ENCODE results near the gene VTI1B. TPM values are rescaled to one million over a fixed set of nuclear protein-coding genes. Genes with fewer than 3 reads are reported as not detected.

Gene VTI1B
- total RNA-seq, 4 donors from 2014 or later, result 78.5 to 104 (median 83.3) TPM

DNA sequence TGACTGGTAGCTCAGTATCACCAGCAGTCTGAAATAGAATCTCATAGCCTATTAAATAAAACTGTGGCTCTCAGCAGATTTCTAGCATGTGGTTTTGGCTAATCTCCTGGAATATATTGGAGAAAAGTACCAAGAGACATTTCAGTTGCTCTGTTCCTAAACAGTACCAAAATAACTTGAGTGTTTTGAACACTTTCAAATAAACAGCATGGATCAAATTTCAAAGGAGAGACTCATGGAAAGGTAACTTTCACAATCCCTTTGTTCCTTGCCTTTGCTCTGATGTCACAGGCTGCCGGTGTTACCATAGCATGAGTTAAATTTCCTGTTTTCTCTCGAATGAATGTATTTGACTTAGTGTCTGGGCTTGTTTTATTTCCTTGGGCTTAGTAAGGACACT is 51.3 kb downstream of the VTI1B start:
- Histone ChIP-seq H3K4me3 (no peak overlapping the region), H3K9me3 (no peaks in the 10 kb centered on the region), H3K27ac (replicated peaks in 1 of 4) (peak overlapping the region; percentile 72 to 88 (median 78)), H3K4me1 (peaks cover 22 to 47% (median 38%) of the 10 kb centered on the region in 4 donors), H3K27me3 (no peaks in the 10 kb centered on the region), H3K36me3 (no peaks in the 10 kb centered on the region)
- DNase-seq (ENCODE audit: extremely low spot score), result no peak
- no peak for TF ChIP-seq POLR2A (IDR thresholded peaks at IDR 0.05; ENCODE audit: low read depth)
- no peak for TF ChIP-seq POLR2AphosphoS5 (IDR thresholded peaks at IDR 0.05)
- TF ChIP-seq CTCF (IDR thresholded peaks at IDR 0.05), result no peak
- TF ChIP-seq EP300 (IDR thresholded peaks at IDR 0.05), result no peak
- intact Hi-C loops (cut with DNase I), result no loop called here
- 31% methylated on average over 2 of the region's 2 CpGs for WGBS

DNA sequence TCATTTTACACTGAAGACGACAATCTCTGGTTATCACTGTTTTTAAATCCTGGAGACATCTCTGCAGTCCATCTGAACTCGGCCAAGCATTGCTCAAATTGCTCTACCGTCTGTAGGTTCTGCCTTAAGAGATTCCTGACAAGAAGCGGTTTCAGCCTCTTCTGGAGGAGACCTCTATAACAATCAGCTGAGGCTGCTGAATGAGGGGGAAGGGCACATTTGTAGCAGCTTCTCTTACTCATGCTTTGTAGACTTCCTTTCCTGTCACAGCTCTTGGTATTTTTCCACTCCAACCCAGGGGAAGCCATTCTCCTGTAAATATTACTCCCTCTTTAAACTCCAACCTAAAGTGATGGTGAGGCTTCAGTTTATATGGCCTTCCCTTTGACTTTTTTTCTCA is 51.8 kb downstream of the VTI1B start:
- Histone ChIP-seq H3K27me3 (no peaks in the 10 kb centered on the region), H3K9me3 (no peaks in the 10 kb centered on the region), H3K27ac (replicated peaks in 1 of 4) (peak overlapping the region; percentile 72 to 88 (median 78)), H3K4me3 (no peak overlapping the region), H3K36me3 (no peaks in the 10 kb centered on the region), H3K4me1 (peaks cover 22 to 47% (median 38%) of the 10 kb centered on the region in 4 donors)
- DNase-seq (ENCODE audit: extremely low spot score), result no peak
- 28% methylated on average over 4 of the region's 4 CpGs for WGBS
- TF ChIP-seq CTCF (IDR thresholded peaks at IDR 0.05), result no peak
- TF ChIP-seq POLR2AphosphoS5 (IDR thresholded peaks at IDR 0.05), result peak; percentile 23 to 69
- intact Hi-C loops (cut with DNase I), result no loop called here

DNA sequence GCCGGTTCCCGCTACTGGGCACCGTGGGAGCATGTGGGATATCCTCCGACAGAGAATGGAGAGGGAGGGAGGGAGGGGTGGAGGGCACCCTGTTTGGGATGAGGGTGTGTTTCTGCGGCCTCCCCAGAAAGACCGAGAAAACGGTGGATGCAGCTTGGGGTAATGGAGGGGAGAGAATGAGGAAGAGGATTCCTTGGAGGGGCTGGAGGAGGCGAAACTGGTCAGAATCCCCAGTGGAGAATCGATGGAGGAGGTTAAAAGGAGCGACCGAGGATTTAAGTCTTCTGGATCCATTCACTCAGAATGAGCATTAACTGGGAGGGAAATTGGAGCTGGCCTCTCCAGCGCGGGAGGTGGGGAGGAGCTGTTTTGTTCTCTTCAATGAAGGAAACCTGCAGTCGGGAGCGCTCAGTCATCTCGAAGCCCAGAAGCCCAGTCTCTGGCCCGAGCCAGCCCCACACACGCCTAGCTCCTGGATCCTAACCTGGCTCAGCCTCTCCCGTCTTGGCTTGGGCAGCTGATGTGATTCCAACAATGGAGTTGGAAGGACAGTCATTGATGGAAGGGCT is 54.1 kb downstream of the VTI1B start:
- no peaks in the 10 kb centered on the region for H3K9me3 ChIP-seq
- peak overlapping the region; percentile 71 to 88 (median 84) for H3K27ac ChIP-seq (replicated peaks in 1 of 4)
- intact Hi-C loops (cut with DNase I), result no loop called here
- TF ChIP-seq CTCF (IDR thresholded peaks at IDR 0.05) (no peak), POLR2A (IDR thresholded peaks at IDR 0.05; ENCODE audit: low read depth) (no peak), EP300 (IDR thresholded peaks at IDR 0.05) (no peak), POLR2AphosphoS5 (IDR thresholded peaks at IDR 0.05) (no peak)
- peak overlapping the region; percentile 67 to 73 (median 68) for H3K4me3 ChIP-seq
- peaks cover 22 to 47% (median 38%) of the 10 kb centered on the region in 4 donors for H3K4me1 ChIP-seq
- no peaks in the 10 kb centered on the region for H3K27me3 ChIP-seq
- 4% methylated on average over 19 of the region's 19 CpGs for WGBS
- no peak for DNase-seq (ENCODE audit: extremely low spot score)
- H3K36me3 ChIP-seq, result no peaks in the 10 kb centered on the region

DNA sequence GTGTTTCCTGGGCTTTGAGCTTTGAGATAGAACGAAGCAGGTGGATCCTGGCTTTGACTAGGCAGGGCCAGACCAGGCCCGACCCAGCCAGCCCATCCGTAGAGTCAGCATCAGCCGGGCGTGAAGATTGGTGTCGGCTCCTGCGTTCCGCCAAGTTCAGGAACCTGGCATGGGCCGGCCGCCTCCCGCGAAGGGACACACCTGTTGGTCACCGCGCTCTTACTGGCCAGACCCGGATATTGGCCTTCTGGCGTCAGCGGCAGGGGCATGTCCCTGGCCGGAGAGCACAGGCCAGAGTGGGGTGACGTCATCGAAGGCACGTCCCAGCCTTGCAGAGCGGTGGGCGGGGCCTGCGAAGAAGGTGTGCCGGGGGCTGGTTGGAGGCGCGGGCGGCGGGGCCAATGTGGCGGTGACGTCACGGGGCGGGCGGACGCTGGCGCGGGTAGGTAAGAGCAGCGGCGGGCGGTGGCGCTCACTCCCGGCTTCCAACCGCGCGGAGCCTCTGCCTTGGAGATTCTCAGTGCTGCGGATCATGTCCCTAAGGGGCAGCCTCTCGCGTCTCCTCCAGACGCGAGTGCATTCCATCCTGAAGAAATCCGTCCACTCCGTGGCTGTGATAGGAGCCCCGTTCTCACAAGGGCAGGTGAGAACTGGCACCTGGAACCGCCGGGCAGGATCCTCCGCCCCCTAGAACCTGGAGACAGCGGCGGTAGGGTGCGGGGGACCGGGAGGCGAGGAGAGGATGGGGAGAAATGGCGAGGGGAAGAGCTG is 54.8 kb downstream of the VTI1B start, which contains the start of gene ARG2:
Gene ARG2 (plus strand): TSS at position 475 of the 771 bp plus-strand sequence. CDS start 58 bp downstream, at position 533.
- peaks cover 22 to 47% (median 38%) of the 10 kb centered on the region in 4 donors for H3K4me1 ChIP-seq
- no peaks in the 10 kb centered on the region for H3K9me3 ChIP-seq
- H3K27me3 ChIP-seq, result no peaks in the 10 kb centered on the region
- no peaks in the 10 kb centered on the region for H3K36me3 ChIP-seq
- H3K4me3 ChIP-seq, result peak within 1 kb of the TSS; percentile 67 to 73 (median 68)
- intact Hi-C loops (cut with DNase I), result loop anchor here (2.0 to 5.0 kb wide), 2 partner anchors 47 to 78 kb away; partner anchors contain the start of gene RDH11
- WGBS, result 0% methylated on average over 23 of the region's 62 CpGs
- peak within 1 kb of the TSS; percentile 71 to 88 (median 84) for H3K27ac ChIP-seq (replicated peaks in 1 of 4)
- DNase-seq (ENCODE audit: extremely low spot score), result peak; percentile 99
- TF ChIP-seq EP300 (IDR thresholded peaks at IDR 0.05) (peak; percentile 20), POLR2AphosphoS5 (IDR thresholded peaks at IDR 0.05) (peak; percentile 88 to 93), CTCF (IDR thresholded peaks at IDR 0.05) (no peak), POLR2A (IDR thresholded peaks at IDR 0.05; ENCODE audit: low read depth) (peak; percentile 77)

Data from esophagus muscularis mucosa (tissue), 4 donors.